Body of pancreas (tissue), 4 donors: ENCODE measurements around the gene PCSK5. TPM values are rescaled to one million over a fixed set of nuclear protein-coding genes. Genes with fewer than 3 reads are reported as not detected.

Experiments
- ATAC-seq: fragments of 150-250 bp; one replicate; pipeline ENCODE4 v1.9.1; 2016
- DNase-seq, 4 donors: peaks; one replicate each; pipeline ENCODE4 v3.0.0-alpha.2; 2019
- H3K27ac ChIP-seq, 4 donors: fragments of 200-600 bp; sonication (generic); 1 replicate in 3 of 4; 2 replicates in 1 of 4; pipeline versions ENCODE4 v1.5.1 to v1.6.1; 2016 to 2019; ENCODE audit warnings: mild to moderate bottlenecking in 1 of 4, mixed read lengths in 1 of 4, moderate library complexity in 1 of 4
- H3K27me3 ChIP-seq, 2 donors: fragments of 200-600 bp; sonication (generic); one replicate each; pipeline ENCODE4 v1.6.0; 2016; ENCODE audit warnings: mild to moderate bottlenecking in 1 of 2
- H3K36me3 ChIP-seq, 2 donors: fragments of 200-600 bp; sonication (generic); replicated peaks in 1 of 2; 2 replicates each; pipeline ENCODE4 v1.5.1; 2016; ENCODE audit warnings: low read depth in 2 of 2; ENCODE audit not compliant: insufficient read depth in 1 of 2
- H3K4me1 ChIP-seq: fragments of 200-600 bp; sonication (generic); one replicate; pipeline ENCODE4 v1.6.0; 2016
- H3K4me3 ChIP-seq, 2 donors: fragments of 200-600 bp; sonication (generic); 1 replicate in 1 of 2; 2 replicates in 1 of 2; pipeline ENCODE4 v1.5.1; 2016 to 2019
- H3K9me3 ChIP-seq, 3 donors: fragments of 200-600 bp; sonication (generic); 1 replicate in 2 of 3; 2 replicates in 1 of 3; pipeline ENCODE4 v1.5.1; 2016
- POLR2A ChIP-seq, 3 donors: fragments of 450-650 bp; IDR thresholded peaks; one replicate each; pipeline ENCODE4 v1.6.1; 2016; ENCODE audit warnings: antibody characterized with exemption in 3 of 3, mild to moderate bottlenecking in 2 of 3
- WGBS, 2 donors: methylation state at CpG; one replicate each; pipeline ENCODE4 v1.1.5; 2017; 5-methylcytosine and 5-hydroxymethylcytosine counted together
- intact Hi-C: fragments of 100-400 bp; cut with DNase I; formaldehyde crosslinking; loops from one replicate; pipeline ENCODE4 v1.15.1; 2023
- total RNA-seq, 2 donors: library from RNA; depleted of rRNA; stranded (reverse); fragments of >200 nt; gene quantifications; one replicate each; pipeline ENCODE4 v1.1.0, GENCODE V29; 2016
- TF ChIP-seq, protein P1 (sequence below), 7 experiments: fragments of 450-650 bp in 4 of 7; fragments of 200-600 bp in 3 of 7; sonication (generic) in 3 of 7; IDR thresholded peaks; one replicate each; pipeline ENCODE4 v1.5.1; 2016 to 2019; ENCODE audit warnings: antibody characterized with exemption in 7 of 7

Gene PCSK5
- total RNA-seq, 2 donors from 2014 or later: 11.2 to 12.2 TPM

DNA sequence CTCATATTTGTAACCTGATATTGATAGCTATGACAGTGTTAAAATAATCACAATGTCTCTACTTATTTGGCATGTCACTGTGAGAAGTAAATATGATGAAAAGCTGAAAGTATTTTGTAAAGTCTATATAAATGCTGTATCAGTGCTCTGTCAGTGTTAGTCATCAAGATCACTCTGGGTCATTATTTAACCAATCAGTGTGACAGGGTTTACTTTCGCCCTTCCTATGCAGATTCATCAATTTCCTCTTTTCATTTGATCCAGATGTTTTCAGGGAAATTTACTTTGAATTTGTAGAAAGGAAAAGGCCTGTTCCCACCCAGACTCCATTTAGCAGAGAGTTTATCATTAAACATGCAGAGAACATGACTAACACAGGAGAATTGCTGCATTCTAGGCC is 9.9 kb upstream of the PCSK5 start:
- ATAC-seq (no peak), DNase-seq (no peak)
- Histone ChIP-seq H3K36me3 (no peaks in the 10 kb centered on the region), H3K4me1 (no peaks in the 10 kb centered on the region), H3K27me3 (no peaks in the 10 kb centered on the region), H3K9me3 (no peaks in the 10 kb centered on the region), H3K27ac (no peak overlapping the region), H3K4me3 (no peak overlapping the region)
- 50 to 72% methylated on average over 1 of the region's 1 CpG for WGBS, 2 donors
- TF ChIP-seq POLR2A (IDR thresholded peaks at IDR 0.05): no peak
- TF ChIP-seq, protein P1, sequence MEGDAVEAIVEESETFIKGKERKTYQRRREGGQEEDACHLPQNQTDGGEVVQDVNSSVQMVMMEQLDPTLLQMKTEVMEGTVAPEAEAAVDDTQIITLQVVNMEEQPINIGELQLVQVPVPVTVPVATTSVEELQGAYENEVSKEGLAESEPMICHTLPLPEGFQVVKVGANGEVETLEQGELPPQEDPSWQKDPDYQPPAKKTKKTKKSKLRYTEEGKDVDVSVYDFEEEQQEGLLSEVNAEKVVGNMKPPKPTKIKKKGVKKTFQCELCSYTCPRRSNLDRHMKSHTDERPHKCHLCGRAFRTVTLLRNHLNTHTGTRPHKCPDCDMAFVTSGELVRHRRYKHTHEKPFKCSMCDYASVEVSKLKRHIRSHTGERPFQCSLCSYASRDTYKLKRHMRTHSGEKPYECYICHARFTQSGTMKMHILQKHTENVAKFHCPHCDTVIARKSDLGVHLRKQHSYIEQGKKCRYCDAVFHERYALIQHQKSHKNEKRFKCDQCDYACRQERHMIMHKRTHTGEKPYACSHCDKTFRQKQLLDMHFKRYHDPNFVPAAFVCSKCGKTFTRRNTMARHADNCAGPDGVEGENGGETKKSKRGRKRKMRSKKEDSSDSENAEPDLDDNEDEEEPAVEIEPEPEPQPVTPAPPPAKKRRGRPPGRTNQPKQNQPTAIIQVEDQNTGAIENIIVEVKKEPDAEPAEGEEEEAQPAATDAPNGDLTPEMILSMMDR (IDR thresholded peaks at IDR 0.05): no peak
- intact Hi-C loops: loop anchor here (10.0 kb wide), 1 partner anchor 424 kb away; no protein-coding TSS in a partner anchor

DNA sequence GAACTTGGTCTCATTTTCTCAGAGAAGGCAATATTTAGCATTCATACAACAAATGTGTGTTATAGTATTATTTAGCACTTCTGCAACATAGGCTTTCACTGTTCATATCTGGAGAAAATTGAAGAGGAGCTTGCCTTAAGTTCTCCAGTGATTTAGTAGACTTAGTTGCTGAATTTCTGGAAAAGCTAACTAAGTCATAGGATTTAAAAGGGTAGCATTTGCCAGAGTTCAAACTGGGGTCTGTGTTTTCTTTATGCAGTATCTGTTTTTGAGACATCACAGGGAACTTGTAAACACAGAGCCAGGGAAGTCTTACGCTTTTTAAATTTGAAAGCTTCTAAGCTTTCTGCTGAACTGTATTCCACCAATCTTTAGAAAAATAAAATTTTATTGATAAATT is 8.7 kb upstream of the PCSK5 start:
- no peak for TF ChIP-seq POLR2A (IDR thresholded peaks at IDR 0.05)
- TF ChIP-seq, protein P1 (IDR thresholded peaks at IDR 0.05): no peak
- ATAC-seq (no peak), DNase-seq (no peak)
- no peaks in the 10 kb centered on the region for H3K4me1 ChIP-seq
- H3K4me3 ChIP-seq: no peak overlapping the region
- WGBS, 2 donors: 92 to 97% methylated on average over 1 of the region's 1 CpG
- H3K27ac ChIP-seq: no peak overlapping the region
- H3K36me3 ChIP-seq: no peaks in the 10 kb centered on the region
- no peaks in the 10 kb centered on the region for H3K9me3 ChIP-seq
- H3K27me3 ChIP-seq: no peaks in the 10 kb centered on the region
- intact Hi-C loops: loop anchor here (10.0 kb wide), 1 partner anchor 423 kb away; no protein-coding TSS in a partner anchor

DNA sequence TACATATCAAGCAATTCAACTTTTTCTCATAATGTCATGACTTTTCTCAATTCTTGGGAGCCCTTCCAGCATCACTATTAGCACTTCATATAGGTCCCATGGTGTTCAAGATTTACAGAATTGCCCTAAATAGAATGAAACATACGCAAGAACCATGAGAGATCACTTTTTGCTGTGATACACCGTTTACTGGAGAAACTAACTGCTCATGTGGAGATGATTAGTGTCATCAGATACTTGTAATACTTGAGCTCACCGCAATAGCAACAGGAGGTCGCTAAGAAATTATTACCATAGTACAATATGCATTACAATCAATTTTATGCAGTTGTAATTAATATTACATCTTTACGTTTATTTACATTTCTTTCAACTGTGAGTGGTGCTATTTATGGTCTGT is 4.8 kb upstream of the PCSK5 start:
- DNase-seq (no peak), ATAC-seq (no peak)
- Histone ChIP-seq H3K4me1 (peaks cover 6% of the 10 kb centered on the region), H3K27ac (no peak overlapping the region), H3K9me3 (no peaks in the 10 kb centered on the region), H3K36me3 (no peaks in the 10 kb centered on the region), H3K4me3 (no peak overlapping the region), H3K27me3 (no peaks in the 10 kb centered on the region)
- no peak for TF ChIP-seq POLR2A (IDR thresholded peaks at IDR 0.05)
- TF ChIP-seq, protein P1 (IDR thresholded peaks at IDR 0.05): no peak
- 84 to 87% methylated on average over 5 of the region's 5 CpGs for WGBS, 2 donors
- intact Hi-C loops: loop anchor here (10.0 kb wide), 1 partner anchor 419 kb away; no protein-coding TSS in a partner anchor

DNA sequence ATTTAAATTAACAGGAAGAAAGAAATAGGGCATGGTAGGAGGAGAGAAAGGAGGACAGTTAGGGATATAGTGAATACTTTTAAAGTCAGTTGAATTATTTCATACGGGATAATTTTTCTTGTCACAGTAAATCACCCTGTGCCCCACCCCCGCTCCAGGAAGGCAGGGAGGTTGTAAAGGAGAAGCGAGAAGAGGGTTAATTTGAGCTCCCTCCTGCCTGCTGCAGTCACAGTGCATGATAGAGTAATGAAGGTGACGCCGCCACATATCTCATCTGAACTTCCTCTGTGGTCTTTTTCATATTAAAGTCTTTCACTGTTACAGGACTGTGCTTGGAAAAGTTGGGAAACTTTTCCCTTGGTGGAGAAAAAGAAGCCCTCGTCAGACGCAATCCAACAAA is 896 bp upstream of the PCSK5 start:
- 1 to 2% methylated on average over 7 of the region's 7 CpGs for WGBS, 2 donors
- no peak for TF ChIP-seq POLR2A (IDR thresholded peaks at IDR 0.05)
- TF ChIP-seq, protein P1 (IDR thresholded peaks at IDR 0.05): no peak
- Histone ChIP-seq H3K27me3 (no peaks in the 10 kb centered on the region), H3K27ac (peak overlapping the region; percentile 54 to 83 (median 80)), H3K4me3 (peak overlapping the region; percentile 48 to 80), H3K36me3 (no peaks in the 10 kb centered on the region), H3K9me3 (no peaks in the 10 kb centered on the region), H3K4me1 (peaks cover 20% of the 10 kb centered on the region)
- intact Hi-C loops: loop anchor here (10.0 kb wide), 1 partner anchor 415 kb away; no protein-coding TSS in a partner anchor
- peak in 2 of 4 donors; percentile 8 to 20 for DNase-seq
- peak; percentile 3 for ATAC-seq

DNA sequence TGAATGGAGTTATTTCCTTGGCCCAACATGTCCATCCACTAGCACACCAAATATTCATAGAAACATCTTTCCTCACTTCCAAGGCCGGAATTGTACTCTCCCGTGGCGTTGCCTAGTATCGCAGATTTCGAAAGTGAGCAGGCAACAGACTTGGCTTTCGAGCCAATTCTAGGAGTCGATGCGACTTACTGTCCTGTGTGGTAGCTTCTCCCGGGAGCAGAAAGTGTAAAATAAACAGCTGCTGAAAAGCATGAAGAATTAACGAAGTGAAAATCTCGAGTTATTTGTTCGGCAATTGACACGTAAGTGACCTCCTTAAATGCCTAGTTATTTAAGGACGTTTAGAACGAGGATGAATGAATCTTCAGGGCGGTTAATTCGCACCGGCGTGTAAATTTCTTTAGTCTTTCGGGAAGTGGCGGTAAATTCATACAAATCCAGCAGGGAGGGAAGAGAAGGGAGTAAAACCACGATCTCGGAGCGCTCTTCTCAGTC is 449 bp upstream of the PCSK5 start:
- H3K4me1 ChIP-seq: peaks cover 20% of the 10 kb centered on the region
- H3K9me3 ChIP-seq: no peaks in the 10 kb centered on the region
- H3K27me3 ChIP-seq: no peaks in the 10 kb centered on the region
- DNase-seq (peak; percentile 36 to 55 (median 42)), ATAC-seq (peak; percentile 26)
- H3K36me3 ChIP-seq: no peaks in the 10 kb centered on the region
- WGBS, 2 donors: 0% methylated on average over 24 of the region's 24 CpGs
- peak overlapping the region; percentile 54 to 83 (median 80) for H3K27ac ChIP-seq
- TF ChIP-seq POLR2A (IDR thresholded peaks at IDR 0.05): no peak
- TF ChIP-seq, protein P1 (IDR thresholded peaks at IDR 0.05): no peak
- peak overlapping the region; percentile 48 to 80 for H3K4me3 ChIP-seq
- intact Hi-C loops: loop anchor here (10.0 kb wide), 1 partner anchor 415 kb away; no protein-coding TSS in a partner anchor
